ENCODE data around the gene NUP214.

- TF ChIP-seq POLR2A (IDR thresholded peaks at IDR 0.05; ENCODE audit: low read depth, low read length) (no peak), POLR2AphosphoS5 (IDR thresholded peaks at IDR 0.05; ENCODE audit: low read depth, low read length) (no peak), TAF1 (IDR thresholded peaks at IDR 0.05; ENCODE audit: low read depth, low read length) (no peak), SPI1 (IDR thresholded peaks at IDR 0.05; ENCODE audit: low read depth, low read length) (peak; percentile 78), PAX5 (IDR thresholded peaks at IDR 0.05; ENCODE audit: insufficient read depth, low read length, severe bottlenecking) (no peak)
Measured at GRCh38 chr9:131203431-131204218, 78.2 kb downstream of the NUP214 start.
